ENCODE measurements around the gene TNIK. TPM values are rescaled to one million over a fixed set of nuclear protein-coding genes. Genes with fewer than 3 reads are reported as not detected.

The TNIK gene
- total RNA-seq, 4 donors from 2014 or later, result 1.5 to 20.3 (median 7.7) TPM

DNA sequence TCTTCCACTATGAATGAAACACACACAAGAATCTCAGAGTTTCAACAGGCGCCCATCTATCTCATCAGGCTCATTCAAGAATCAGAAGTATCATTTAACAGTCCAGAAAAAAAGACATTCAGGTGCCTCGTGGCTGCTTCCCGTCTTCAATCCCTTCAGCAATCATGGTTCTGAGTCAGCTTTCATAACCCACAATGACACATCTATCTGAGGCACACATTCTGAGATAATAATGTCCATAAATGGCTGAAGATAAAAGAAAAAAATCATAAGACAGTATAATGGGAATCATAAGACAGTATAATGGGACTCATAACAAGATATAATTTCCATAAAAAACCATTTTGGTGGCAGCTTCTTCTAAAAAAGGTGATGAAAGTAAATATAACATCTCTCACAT lies 52.4 kb downstream of the TNIK start:
- no peaks in the 10 kb centered on the region for H3K27me3 ChIP-seq
- intact Hi-C loops (cut with DNase I; ENCODE audit: low total_unique reads), result no loop called here
- no peak for DNase-seq
- no peaks in the 10 kb centered on the region for H3K9me3 ChIP-seq
- H3K36me3 ChIP-seq, result no peaks in the 10 kb centered on the region
- H3K27ac ChIP-seq, result no peak overlapping the region
- TF ChIP-seq CTCF (IDR thresholded peaks at IDR 0.05) (no peak), POLR2A (IDR thresholded peaks at IDR 0.05) (no peak)
- no peaks in the 10 kb centered on the region for H3K4me1 ChIP-seq
- no peak overlapping the region for H3K4me3 ChIP-seq

- DNase-seq, result no peak
- intact Hi-C loops (cut with DNase I; ENCODE audit: low total_unique reads), result no loop called here
- no peak overlapping the region for H3K27ac ChIP-seq
These were observed 55.7 kb downstream of the TNIK start for GRCh38 chr3:171404376-171404967.

GRCh38 chr3:171402281-171402680 lies 57.9 kb downstream of the TNIK start:
- Histone ChIP-seq H3K27ac (no peak overlapping the region), H3K9me3 (no peaks in the 10 kb centered on the region), H3K36me3 (no peaks in the 10 kb centered on the region), H3K4me1 (no peaks in the 10 kb centered on the region), H3K4me3 (no peak overlapping the region), H3K27me3 (no peaks in the 10 kb centered on the region)
- intact Hi-C loops (cut with DNase I; ENCODE audit: low total_unique reads), result no loop called here
- DNase-seq, result no peak
- TF ChIP-seq POLR2A (IDR thresholded peaks at IDR 0.05), result no peak
- TF ChIP-seq CTCF (IDR thresholded peaks at IDR 0.05), result no peak

More at GRCh38 chr3:171404376-171404967, 55.7 kb downstream of the TNIK start:
- H3K4me1 ChIP-seq, result no peaks in the 10 kb centered on the region
- no peaks in the 10 kb centered on the region for H3K27me3 ChIP-seq
- no peak for TF ChIP-seq POLR2A (IDR thresholded peaks at IDR 0.05)
- no peak for TF ChIP-seq CTCF (IDR thresholded peaks at IDR 0.05)
- H3K9me3 ChIP-seq, result no peaks in the 10 kb centered on the region
- H3K4me3 ChIP-seq, result no peak overlapping the region
- no peaks in the 10 kb centered on the region for H3K36me3 ChIP-seq

DNA sequence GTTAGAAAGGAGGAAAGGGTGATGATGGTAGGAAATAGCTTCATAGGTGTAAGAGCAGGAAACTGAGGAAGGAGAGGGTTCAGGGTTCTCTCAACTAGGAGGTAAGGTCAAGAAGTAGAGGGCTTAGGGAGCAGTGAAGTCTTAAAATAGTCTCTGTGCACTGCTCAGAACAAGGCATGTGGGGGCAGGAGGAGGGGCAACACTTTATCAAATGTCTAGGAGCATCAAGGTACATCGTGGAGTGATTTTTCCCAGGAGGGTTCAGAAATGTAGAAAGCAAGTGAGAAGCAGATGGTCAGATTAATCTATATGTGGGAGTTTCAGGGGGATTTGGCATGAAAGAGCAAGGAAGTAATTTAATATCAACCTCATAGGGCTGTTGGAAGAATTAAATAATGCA lies 58.8 kb downstream of the TNIK start:
- no peak for TF ChIP-seq CTCF (IDR thresholded peaks at IDR 0.05)
- no peak for TF ChIP-seq POLR2A (IDR thresholded peaks at IDR 0.05)
- H3K4me3 ChIP-seq, result no peak overlapping the region
- H3K36me3 ChIP-seq, result no peaks in the 10 kb centered on the region
- intact Hi-C loops (cut with DNase I; ENCODE audit: low total_unique reads), result no loop called here
- no peaks in the 10 kb centered on the region for H3K9me3 ChIP-seq
- DNase-seq, result no peak
- H3K27me3 ChIP-seq, result no peaks in the 10 kb centered on the region
- no peaks in the 10 kb centered on the region for H3K4me1 ChIP-seq
- no peak overlapping the region for H3K27ac ChIP-seq

GRCh38 chr3:171399842-171400241 lies 60.4 kb downstream of the TNIK start:
- no peak overlapping the region for H3K27ac ChIP-seq
- H3K36me3 ChIP-seq, result no peaks in the 10 kb centered on the region
- no peak for DNase-seq
- intact Hi-C loops (cut with DNase I; ENCODE audit: low total_unique reads), result no loop called here
- H3K27me3 ChIP-seq, result no peaks in the 10 kb centered on the region
- no peaks in the 10 kb centered on the region for H3K9me3 ChIP-seq
- TF ChIP-seq POLR2A (IDR thresholded peaks at IDR 0.05) (no peak), CTCF (IDR thresholded peaks at IDR 0.05) (no peak)
- no peak overlapping the region for H3K4me3 ChIP-seq
- no peaks in the 10 kb centered on the region for H3K4me1 ChIP-seq

Data from uterus (tissue), 4 donors.